ENCODE data around the gene NRCAM.
"Not testable (repeated sequence)": the region's sequence is repeated elsewhere in the genome, so short reads cannot be mapped to it uniquely, and the experiment has no call there.

NRCAM gene

GRCh38 chr7:108285003-108285368, 171.2 kb downstream of the NRCAM start:
- DNase-seq (ENCODE audit: extremely low read depth in 1 of 2, low read depth in 1 of 2) = no peak

- peak in 1 of 2 donors; percentile 32 for DNase-seq (ENCODE audit: extremely low read depth in 1 of 2, low read depth in 1 of 2)
These were observed 171.8 kb downstream of the NRCAM start for GRCh38 chr7:108284349-108285002.

GRCh38 chr7:108283252-108283651, 173.0 kb downstream of the NRCAM start:
- DNase-seq (ENCODE audit: extremely low read depth in 1 of 2, low read depth in 1 of 2) = no peak

DNA sequence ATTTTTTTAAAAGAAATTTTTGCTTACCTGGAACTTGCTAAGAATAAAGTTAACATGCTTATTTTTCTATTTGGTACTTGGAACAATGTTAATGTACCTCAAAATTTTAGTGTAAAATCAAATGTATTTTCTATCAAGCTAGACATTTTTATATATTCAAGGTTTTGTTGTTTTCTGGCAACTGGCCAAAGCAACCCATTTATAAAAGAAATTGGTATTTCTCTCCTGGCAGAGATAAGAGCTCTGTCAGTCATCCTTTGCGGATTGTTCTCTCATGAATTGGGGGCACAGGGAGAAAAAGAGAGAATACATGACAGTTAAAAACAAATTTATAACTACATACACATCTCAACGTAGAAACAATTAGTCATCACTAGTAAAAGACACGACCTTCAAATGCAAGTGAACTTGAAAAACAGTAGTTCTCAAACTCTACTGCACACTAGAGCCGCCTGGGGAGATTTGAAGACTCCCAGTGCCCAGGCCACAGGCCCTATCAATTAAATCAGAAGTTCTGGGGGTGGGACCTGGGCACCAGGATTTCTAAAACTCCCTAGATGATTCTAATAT, 173.7 kb downstream of the NRCAM start:
- DNase-seq (ENCODE audit: extremely low read depth in 1 of 2, low read depth in 1 of 2) = no peak

- no peak for DNase-seq (ENCODE audit: extremely low read depth in 1 of 2, low read depth in 1 of 2)
These were observed 176.1 kb downstream of the NRCAM start for GRCh38 chr7:108280136-108280535.

- no peak for DNase-seq (ENCODE audit: extremely low read depth in 1 of 2, low read depth in 1 of 2)
These were observed 177.5 kb downstream of the NRCAM start for GRCh38 chr7:108278776-108279175.

DNA sequence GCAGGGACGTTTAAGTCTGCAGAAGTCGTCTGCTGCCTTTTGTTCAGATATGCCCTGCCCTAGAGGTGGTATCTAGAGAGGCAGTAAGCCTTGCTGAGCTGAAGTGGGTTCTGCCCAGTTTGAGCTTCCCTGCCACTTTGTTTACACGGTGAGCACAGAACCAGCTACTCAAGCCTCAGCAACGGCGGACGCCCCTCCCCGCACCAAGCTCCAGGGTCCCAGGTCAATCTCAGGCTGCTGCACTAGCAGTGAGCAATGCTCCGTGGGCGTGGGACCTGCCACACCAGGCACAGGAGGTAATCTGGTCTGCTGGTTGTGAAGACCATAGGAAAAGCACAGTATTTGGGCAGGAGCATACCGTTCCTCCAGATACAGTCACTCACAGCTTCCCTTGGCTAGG, 178.0 kb downstream of the NRCAM start:
- DNase-seq (ENCODE audit: extremely low read depth in 1 of 2, low read depth in 1 of 2) = no peak

- not testable (repeated sequence) for DNase-seq (ENCODE audit: extremely low read depth in 1 of 2, low read depth in 1 of 2)
These were observed 181.8 kb downstream of the NRCAM start for GRCh38 chr7:108274447-108274846.

DNA sequence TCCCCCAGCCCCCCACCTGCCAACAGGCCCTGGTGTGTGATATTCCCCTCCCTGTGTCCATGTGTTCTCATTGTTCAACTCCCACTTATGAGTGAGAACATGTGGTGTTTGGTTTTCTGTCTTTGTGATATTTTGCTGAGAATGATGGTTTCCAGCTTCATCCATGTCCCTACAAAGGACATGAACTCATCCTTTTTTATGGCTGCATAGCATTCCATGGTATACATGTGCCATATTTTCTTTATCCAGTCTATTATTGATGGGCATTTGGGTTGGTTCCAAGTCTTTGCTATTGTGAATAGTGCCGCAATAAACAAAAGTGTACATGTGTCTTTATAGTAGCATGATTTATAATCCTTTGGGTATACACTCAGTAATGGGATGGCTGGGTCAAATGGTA, 183.3 kb downstream of the NRCAM start:
- DNase-seq (ENCODE audit: extremely low read depth in 1 of 2, low read depth in 1 of 2) = not testable (repeated sequence)

GRCh38 chr7:108270385-108271015, 185.7 kb downstream of the NRCAM start:
- DNase-seq (ENCODE audit: extremely low read depth in 1 of 2, low read depth in 1 of 2) = no peak

DNA sequence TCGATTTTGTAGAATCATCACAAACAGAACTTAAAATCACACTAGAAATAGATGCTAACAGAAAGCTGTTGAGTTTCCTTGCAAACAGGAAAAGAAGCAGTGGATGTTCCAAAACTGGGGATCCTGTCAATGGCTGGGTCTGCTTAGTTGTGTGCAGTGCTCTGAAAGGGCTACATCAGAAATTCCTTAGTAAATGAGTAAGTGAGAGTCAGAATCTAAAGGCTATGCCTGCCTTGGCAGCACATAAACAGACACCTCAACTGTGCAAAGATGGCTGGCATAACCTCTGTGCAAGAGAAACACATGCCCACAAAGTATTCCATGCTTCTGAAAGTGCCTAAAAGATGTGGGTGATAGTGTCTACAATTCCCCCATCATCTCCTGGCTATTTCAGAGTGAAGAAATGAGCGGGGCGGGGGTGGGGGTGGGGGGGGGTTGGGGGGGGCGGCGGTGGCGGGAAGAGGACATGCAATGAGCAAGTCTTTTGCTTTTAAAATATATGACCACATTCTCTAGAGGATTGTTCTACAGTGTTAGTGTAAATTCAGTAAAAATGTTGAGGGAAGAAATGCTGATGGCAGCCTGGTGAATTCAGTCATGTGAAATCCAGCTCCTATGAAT, 187.9 kb downstream of the NRCAM start:
- DNase-seq (ENCODE audit: extremely low read depth in 1 of 2, low read depth in 1 of 2) = no peak

GRCh38 chr7:108267615-108268014, 188.6 kb downstream of the NRCAM start:
- no peak for DNase-seq (ENCODE audit: extremely low read depth in 1 of 2, low read depth in 1 of 2)

DNA sequence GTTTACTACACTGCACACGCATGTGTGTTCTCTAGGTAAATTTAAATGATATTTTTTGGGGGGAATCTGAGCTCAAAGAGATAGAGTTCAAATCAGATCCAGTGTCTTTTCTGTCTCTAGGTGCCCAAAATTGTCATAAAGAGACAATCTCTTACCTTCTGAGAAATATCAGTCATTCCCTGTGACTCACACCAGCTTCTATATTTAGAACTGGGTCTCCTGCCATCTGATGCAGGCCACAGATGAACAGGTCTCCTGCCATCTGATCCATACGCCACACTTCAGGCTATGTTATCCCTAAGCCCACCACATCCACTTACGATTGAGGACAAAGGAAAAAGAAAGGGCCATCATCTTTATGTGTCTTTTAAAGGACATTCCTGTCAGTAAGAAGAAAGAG, 189.7 kb downstream of the NRCAM start:
- DNase-seq (ENCODE audit: extremely low read depth in 1 of 2, low read depth in 1 of 2) = no peak

- no peak for DNase-seq (ENCODE audit: extremely low read depth in 1 of 2, low read depth in 1 of 2)
These were observed 190.2 kb downstream of the NRCAM start for GRCh38 chr7:108266035-108266434.

- no peak for DNase-seq (ENCODE audit: extremely low read depth in 1 of 2, low read depth in 1 of 2)
These were observed 191.2 kb downstream of the NRCAM start for GRCh38 chr7:108265007-108265406.

- no peak for DNase-seq (ENCODE audit: extremely low read depth in 1 of 2, low read depth in 1 of 2)
These were observed 192.8 kb downstream of the NRCAM start for GRCh38 chr7:108263425-108263824.

GRCh38 chr7:108261560-108262255, 194.5 kb downstream of the NRCAM start:
- DNase-seq (ENCODE audit: extremely low read depth in 1 of 2, low read depth in 1 of 2) = no peak

DNA sequence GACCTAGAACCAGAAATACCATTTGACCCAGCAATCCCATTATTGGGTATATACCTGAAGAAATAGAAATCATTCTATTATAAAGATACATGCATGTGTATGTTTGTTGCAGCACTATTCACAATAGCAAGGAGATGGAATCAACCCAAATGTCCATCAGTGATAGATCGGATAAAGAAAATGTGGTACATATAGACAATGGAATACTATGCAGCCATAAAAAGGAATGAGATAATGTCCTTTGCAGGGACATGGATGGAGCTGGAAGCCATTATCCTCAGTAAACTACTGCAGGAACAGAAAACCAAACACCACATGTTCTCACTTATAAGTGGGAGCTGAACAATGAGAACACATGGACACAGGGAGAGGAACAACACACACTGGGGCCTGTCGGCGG, 196.8 kb downstream of the NRCAM start:
- DNase-seq (ENCODE audit: extremely low read depth in 1 of 2, low read depth in 1 of 2) = not testable (repeated sequence)

DNA sequence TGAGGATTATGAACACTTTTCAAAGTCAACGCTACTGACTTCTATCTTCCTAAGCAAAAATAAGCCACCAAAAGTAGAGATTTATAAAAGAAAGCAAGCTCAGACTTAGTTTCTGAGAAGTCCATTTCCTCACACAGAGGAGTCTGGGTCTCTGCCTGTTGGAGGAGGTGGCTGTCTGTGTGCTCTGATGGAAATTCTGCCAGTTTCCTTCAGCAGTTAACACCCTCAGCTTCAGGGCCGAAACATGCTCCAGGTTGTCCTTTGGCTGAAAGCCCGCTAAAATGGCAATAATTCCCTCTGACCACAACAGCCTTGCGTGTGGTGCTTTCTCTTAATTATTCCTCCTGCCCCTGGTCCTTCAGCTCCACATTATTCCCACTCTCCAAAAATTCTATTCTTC, 198.3 kb downstream of the NRCAM start:
- no peak for DNase-seq (ENCODE audit: extremely low read depth in 1 of 2, low read depth in 1 of 2)

DNA sequence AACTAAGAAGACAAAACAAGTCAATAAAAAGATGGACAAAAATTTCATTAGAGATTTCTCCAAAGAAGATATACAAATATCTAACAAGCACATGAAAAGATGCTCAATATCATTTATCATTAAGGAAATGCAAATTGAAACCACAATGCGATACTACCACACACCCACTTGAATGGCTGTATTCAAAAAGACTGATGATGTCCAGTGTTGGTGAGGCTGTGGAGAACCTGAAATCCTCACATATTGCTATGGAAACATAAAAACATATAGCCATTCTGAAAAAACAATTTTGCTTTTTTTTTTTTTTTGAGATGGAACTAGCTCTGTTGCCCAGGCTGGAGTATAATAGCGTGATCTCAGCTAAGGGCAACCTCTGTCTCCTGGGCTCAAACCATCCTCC, 202.0 kb downstream of the NRCAM start:
- no peak for DNase-seq (ENCODE audit: extremely low read depth in 1 of 2, low read depth in 1 of 2)

GRCh38 chr7:108253275-108254044, 202.8 kb downstream of the NRCAM start:
- DNase-seq (ENCODE audit: extremely low read depth in 1 of 2, low read depth in 1 of 2) = no peak
